Activated CD4-positive, CD25-positive, alpha-beta regulatory T cell (primary cell): ENCODE measurements around the gene PSME3IP1.

Source experiments
- DNase-seq, 4 experiments: peaks; one replicate each; lab custom pipeline; 2025; lab: John Stamatoyannopoulos, UW

The PSME3IP1 gene

DNA sequence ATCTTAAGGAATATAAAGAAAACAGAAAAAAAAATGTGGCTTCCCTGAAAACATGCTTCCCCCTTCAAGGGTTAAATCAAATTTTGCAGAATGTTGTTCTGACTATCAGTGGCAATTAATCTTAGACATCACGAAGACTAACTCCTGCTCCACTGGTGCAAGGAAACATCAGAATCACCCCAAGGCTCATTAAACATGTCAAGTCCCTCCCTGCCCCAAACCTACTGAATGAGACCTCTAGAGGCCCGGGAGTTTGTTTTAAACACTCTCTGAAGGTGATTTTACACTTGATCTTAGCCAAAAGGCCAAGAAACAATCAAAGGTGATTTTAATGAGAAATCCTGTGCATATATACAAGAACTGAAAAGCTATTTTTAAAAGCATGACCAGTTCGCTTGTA, 18.3 kb downstream of the PSME3IP1 start:
- DNase-seq: no peak

DNA sequence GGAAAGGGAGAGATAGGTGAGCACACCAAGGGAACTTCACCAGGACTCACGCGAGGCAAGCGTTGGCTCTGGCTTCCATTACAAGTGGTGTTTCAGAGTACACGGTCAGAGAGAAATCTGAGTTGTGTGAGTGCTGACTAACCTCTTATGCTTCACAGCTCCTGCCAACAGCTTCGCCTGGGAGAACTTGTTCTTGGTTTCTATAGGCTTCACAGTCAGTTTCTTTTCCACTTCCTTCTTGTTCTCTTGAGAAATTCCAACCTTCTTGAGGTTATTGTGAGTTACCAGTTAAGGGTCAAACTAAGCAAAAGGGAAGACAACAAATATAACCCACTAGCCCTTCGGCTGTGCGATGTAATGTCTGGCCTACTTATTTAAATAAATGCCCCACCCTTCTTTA, 18.9 kb downstream of the PSME3IP1 start:
- DNase-seq: no peak

DNA sequence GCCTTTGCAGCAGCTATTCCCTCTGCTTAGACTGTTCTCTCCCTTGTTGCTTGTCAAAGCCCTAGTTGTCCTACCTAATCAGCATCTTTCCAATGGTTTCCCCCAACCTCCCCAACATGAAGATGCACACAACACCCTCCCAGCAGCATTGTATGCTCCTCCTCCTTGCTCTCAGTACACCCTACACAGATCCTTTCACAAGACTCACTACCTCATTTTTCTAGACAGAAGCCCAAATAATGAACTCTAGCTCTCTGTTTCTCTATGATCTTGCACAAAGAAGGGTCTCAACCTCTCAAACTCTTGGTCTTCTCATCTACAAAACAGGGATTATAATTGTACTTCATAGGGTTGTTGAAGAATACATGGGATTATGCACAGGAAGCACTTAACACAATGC, 19.4 kb downstream of the PSME3IP1 start:
- DNase-seq: no peak

DNA sequence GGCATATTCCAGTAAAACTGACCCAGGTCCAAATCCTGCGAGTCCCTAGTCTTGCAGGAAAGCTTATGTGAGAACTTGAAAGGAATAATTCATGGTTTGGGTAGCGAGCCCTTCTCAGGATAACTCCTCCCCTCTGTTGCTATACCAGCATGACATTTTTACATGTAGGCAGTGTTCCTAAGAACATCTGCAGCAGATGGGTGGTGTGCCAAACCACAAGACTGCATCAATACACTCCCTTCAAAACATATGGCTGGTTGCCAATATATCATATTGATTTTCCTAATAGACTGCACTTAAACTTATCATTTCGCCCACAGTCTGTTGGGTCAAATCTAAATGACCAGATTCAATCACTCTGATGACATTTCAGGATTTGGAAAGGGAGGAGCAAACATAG, 19.9 kb downstream of the PSME3IP1 start:
- DNase-seq: no peak

DNA sequence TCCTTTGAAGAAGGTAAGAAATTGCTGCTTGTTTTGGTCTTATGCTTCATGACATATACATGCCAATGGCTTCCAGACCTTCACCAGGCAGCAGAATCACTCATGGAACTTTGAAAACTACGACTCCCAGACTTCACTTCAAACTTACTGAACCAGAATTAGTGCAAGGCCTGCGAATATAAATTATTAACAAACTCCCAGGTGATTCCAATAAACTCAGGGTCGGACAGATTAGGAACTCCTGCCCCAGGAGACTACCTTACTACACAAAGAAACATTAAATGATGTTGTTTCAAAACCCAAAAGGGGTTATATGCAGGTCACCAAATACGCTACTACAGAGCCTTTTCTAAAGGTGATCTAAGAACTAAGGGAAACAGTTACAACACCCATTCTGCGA, 20.4 kb downstream of the PSME3IP1 start:
- no peak for DNase-seq

DNA sequence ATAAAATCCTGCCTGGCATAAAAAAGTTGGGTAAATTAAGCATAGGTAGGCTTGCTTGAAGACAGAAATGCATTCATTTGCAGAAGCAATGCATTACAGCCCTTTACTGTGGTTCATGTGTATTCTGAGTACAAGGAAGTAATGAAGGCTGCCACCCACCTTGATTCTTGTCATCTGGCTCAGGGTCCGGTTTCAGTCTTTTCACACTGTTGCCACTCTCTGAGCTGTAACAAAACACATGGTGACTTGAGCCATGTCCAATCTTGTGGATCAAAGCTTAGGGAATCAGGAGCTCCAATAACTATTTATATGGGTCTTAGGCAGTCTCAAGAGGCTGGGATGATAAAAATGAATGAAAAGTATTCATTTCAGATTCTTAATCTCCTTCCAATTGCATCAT, 22.0 kb downstream of the PSME3IP1 start:
- no peak for DNase-seq

DNA sequence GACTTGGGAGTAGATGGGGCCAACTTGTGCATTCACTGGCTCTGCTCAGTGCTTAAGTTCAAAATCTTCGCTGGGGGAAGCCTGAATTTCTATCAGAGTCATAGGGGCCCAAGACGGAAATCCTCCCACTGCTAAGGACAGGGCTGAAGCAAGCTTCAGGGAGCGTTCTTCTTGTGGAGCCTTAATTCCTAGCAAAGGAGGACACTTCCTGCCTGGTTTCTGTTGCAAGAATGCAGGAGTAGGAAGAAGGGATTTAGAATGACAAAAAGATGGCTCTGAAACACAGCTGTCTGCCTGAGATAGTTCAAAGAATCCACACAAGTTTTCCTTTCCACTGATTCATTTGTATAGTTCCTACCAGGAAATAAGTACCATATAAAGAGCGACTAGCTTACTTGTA, 26.4 kb downstream of the PSME3IP1 start:
- no peak for DNase-seq

DNA sequence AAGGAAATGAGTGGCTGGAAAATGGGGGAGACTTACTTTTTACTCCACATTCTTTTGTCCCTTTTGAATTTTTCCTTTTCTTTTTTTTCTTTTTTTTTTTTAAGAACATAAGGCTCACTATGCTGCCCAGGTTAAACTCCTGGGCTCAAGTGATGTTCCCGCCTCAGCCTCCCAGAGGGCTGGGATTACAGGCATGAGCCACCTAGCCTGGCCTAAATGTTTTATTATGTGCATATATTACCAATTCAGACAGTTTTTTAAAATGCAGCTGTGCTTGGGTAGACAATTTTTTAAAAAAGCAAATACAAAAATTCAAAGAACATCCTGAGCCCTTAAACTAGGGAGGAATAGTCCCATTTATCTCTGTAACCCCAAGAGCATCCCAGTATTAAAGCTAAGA, 28.3 kb downstream of the PSME3IP1 start:
- no peak for DNase-seq

DNA sequence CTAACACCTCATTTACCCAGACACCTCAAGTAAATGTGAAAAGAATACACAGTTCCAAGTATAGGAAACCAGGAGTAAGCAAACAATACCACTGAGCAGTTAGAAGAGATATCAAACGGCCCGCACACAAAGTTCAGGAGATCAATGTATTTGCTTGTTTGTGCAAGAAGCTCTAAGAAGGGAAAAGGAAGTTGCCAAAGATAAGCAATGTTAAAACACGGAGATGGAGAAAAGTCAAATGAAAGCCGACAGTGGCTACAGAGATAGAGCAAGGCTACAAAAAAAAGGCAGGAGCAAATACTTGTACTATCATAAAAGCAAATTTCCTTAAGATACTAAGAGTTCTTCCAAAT, 29.5 kb downstream of the PSME3IP1 start:
- no peak for DNase-seq

DNA sequence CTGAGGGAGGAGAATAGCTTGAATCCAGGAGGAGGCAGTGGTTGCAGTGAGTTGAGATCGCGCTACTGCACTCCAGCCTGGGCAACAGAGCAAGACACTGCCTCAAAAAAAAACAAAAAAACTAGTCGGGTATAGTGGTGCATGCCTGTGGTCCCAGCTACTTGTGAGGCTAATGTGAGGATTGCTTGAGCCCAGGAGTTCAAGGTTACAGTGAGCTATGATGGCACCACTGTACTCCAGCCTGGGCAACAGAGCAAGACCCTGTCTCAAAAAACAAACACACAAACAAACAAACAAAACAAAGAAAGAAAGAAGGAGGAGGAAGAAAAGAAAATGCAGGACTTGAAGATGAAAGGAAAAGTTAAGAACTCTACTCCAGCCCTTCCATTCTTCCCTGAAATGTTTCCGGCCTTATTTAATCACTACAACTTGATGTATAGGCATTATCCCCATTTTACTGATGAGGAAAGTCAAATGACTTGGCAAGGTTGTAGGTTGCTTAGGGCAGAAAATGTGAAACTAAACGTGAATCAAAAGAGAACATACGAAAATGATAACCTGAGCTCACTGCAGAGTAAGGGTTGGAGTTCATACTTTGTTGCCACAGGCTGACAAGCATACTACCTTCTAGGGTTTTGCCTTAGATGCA, 30.0 kb downstream of the PSME3IP1 start:
- no peak for DNase-seq

DNA sequence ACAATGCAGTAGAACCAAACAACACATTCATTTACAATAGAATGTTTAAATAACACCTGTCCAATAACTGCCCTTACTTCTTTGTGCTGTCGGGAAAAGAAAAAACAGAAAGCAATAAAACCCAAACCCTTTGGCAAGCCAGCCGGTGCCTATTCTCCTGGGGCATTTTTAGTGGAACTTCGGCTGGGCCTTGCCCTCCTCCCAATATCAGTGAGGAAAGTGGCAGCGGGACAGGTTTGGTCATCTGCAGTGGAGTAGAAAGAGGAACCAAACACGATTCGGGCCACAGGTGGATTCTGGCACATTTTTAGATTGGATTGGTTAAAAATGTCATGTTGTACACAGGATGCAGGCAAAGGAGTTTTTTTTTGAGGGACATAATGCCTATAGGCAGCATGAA, 32.0 kb downstream of the PSME3IP1 start:
- no peak for DNase-seq

DNA sequence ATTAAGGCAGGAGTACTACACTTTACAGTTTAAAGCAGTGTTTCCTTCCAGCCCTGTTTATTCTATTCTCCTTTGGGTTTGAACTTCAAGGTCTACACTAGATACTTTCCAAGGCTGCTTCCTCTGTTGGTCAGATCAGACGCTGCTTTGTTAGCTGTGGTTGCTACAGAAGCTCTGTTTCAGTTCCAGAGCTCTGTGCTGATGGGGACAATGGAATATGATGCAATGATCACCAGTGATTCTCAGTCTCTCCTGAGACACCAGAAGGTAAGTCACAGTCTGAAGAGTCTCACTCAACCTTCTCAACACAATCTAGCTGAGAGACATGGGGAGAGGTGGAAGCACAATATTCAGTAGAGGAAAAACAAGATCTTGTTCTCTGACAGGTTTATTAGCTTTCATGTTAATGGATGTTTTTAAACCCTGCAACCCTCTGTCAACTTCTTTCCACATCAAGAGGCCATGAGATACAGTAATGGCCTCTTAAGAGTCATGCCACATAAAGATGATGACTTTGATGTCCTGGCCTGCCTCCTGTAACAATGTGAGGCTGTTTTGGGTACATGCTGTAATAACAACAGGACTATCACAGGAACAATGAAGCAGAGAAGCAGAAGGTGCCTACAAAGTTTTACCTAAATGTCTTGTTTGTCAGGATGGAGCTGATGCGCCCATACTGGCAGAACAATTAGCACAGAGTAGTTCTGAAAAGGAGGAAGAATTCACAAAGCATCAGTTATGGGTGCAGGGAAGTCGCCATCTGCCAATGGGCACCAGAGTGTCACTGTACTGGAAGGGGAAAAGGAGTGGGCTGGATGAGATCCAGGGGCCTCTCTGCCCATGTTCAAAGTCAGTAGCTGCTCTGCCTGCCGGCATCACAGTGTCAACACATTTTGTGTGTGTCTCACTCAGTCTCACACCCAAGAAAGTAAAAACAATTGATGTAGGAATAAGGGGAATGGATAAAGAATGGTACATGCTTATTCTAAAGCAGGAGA, 33.4 kb downstream of the PSME3IP1 start:
- no peak for DNase-seq

DNA sequence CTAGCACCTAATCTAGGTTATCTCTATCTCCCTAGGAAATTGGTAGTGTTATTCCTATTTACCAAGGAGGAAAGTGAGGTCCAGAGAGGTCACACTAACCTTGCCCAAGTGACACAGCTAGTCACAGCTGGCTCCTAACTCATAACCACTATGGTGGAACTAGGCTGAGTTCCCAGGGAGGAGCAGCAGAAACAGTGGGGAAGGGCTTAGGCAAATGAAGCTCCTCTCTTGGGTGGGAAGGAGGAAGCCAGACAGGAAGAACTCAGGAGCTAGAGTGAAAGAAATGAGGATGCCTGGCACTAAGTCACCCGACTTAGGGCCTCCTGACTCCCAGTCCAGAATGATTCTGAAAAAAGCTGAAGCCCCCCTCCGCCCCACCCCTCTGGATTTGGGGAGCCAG, 34.5 kb downstream of the PSME3IP1 start:
- no peak for DNase-seq

DNA sequence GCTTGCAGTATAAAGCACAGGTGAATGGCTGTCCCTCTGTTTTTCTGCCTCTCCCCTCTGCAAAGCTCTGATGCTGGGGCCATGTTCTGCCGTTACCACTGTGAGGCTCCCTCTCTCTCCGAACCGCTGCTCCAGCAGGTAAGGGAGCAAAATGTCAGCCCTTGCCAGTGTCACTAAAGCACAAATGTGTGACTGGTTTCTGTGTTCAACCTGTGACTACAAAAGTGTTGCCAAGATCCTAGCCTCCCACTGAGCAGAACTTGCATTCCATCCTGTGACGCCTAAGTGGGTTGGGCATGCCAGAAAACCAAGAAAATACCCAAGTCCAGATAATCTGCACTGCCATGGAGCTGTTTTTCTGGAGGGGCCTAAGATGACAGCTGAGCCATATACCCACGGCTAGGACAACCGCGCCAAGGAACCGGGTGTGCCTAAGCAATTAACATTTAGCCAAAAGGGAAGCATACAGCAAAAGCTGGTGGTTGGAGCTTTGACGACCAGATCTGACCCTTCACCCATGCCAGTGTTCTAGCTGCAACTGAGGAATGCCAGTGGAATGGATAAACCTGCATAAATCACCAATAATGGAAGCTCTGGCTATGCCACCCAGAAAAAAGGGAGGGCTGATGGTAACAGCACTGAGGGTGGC, 35.0 kb downstream of the PSME3IP1 start:
- no peak for DNase-seq

DNA sequence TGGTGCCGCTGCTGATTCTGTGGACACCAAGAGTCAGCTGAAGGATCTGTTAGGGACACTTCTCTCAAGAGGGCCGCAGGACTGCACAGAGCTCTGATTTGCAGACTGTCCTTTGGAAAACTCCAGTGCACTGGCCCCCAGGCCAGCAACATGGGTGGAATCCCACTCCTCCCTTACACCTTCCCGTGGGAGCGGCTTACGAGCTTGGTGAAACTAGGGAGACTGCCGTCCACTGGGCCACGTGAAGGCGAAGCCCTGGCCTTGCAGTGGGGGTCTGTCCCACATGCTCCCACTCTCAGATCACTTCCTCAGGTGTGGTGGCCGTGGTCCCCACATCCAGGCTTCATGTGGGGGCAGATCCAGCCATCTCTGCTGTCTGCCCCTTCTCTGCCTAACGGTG, 36.4 kb downstream of the PSME3IP1 start:
- DNase-seq: no peak

DNA sequence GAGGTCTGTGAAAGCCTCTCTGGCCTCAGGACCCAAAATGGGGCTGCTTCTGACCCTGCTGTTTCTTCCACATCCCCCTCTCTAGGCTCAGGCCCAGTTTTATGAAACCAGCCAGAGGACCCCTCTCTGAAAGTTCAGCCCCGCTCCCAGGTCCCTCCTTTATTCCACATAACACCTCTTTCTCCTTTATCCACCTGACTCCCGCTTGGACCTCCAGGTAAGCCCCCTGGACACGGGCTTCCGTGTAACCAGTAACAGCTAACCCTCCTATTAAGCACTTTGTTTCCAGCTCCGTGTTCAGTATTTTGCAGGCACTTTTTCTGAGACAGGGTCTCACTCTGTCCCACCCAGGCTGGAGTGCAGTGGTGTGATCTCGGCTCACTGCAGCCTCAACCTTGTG, 37.4 kb downstream of the PSME3IP1 start:
- DNase-seq: no peak

DNA sequence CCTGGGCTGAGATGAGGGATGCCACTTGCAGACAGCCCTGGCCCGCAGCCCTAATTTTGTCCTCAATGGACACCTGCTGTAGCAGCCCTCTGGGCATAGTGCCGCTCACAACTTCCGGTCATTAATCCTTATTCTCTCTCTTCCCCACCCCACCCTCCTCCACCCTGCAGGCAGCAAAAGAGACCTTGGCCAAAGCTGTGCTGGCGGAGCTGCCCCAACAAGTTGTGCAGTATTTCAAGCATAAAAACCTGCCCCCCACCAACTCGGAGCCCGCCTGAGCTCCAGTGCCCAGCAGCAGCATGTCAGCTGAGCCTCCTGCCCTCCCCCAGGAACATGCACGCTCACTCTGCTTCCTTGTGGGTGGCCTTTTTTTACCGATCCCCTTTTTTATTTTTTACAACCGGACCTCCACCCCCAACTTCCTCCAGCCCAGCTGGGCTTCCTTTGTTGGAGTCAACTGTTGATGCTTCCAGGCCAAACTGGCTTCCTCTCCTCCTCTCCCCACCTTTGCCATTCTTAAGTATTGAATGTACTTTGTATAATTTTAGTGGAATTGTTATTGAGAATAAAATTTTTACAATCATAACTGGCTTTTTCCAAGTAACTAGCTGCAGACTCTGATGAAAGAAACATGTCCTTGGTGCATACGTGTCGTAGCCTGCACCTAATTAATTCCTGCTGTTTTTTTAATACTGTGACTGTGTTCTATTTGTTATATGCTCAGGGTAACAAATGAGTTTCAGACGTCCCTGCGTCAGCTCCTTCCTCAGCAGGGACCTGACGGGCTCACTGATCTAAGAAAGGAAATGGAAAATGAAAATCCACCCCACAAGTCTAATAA, 38.2 kb downstream of the PSME3IP1 start:
- DNase-seq: no peak

DNA sequence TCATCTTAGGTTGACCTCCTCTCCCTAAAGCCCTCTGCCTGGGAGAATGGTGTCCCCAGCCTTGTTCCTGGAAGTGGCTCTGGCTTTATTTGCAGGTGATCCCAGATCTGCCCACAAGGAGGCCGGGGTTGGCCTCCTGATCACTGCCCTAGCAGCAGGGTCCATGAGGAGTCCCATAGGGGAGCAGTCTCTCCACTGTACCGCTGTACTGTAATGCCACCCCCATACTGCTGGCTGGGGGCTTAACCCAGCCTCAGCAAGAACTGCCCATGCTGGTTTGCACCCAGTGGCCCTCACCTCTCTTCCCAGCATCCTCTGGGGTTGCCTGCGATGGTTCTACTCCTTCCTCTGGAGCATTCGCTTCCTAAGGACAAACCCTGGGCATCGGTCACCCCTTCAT, 39.1 kb downstream of the PSME3IP1 start:
- no peak for DNase-seq

DNA sequence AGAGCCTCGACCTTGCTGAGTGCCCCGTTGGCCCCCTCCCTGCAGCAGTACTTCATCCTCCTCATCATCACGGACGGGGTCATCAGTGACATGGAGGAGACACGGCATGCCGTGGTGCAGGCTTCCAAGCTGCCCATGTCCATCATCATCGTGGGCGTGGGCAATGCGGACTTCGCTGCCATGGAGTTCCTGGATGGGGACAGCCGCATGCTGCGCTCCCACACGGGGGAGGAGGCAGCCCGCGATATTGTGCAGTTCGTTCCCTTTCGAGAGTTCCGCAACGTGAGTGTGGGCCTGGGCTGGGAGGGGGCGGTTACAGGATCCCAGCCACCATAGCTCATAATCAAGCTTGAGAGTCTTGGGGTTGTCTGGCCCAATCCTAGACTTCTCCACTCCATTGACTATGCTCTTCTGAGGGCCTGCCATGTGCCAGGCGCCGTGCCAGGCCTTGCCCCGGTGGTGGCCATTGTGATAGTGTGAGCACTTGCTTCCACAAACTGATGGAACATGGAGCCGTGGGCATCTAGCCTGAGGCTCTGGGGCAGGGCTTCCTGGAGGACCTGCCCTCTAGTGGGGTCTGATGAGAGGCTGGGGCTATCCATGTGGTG, 39.7 kb downstream of the PSME3IP1 start:
- DNase-seq: no peak

DNA sequence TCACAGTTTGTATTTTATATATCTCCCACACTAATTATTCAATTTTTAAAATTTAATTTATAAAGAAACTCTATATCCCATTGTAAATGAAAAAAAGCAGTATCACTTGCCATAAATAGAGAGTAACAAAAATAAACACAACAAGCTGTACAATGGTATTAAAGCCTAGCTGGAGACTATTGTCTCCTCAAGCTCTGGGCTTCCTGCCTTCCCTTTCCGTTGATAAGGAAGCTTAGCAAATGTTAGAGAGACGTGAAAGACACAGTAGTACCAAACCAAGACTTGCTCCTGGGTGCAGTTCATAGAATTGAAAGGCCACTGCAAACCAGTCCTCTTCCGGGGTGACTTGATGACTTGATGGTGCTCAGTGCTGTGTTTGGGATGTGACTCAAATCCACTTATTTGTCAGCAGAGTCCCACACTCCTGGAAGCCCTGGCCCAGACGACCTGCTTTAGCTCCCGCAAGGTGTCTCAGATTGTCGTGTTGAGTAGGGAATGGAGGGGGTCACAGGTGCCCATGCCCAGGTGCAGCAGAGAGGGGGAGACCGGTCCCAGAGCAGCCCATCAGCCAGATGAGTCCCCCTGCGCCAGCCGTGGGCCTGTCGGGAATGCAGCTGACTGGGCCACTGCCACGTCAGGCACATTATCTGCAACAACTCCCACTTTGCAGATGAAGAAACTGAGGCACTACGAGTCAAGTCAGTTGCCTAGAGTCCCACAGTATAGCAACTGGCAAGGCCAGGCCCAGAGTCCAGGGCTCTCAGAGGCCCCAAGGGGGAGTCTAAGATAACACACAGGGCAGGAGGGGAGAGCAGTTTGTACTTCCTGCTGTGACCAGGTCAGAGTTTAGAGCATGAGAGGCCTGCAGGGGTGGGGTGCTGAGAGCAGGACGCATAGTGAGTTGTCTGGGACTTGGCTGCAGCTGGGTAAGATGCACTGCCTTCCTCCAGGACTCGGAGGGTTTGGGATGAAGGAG, 40.5 kb downstream of the PSME3IP1 start:
- no peak for DNase-seq
